ENCODE data around the gene MRGPRF.

- TF ChIP-seq, protein P1, sequence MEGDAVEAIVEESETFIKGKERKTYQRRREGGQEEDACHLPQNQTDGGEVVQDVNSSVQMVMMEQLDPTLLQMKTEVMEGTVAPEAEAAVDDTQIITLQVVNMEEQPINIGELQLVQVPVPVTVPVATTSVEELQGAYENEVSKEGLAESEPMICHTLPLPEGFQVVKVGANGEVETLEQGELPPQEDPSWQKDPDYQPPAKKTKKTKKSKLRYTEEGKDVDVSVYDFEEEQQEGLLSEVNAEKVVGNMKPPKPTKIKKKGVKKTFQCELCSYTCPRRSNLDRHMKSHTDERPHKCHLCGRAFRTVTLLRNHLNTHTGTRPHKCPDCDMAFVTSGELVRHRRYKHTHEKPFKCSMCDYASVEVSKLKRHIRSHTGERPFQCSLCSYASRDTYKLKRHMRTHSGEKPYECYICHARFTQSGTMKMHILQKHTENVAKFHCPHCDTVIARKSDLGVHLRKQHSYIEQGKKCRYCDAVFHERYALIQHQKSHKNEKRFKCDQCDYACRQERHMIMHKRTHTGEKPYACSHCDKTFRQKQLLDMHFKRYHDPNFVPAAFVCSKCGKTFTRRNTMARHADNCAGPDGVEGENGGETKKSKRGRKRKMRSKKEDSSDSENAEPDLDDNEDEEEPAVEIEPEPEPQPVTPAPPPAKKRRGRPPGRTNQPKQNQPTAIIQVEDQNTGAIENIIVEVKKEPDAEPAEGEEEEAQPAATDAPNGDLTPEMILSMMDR (IDR thresholded peaks at IDR 0.05; ENCODE audit: low read length), result no peak
- TF ChIP-seq EZH2phosphoT487 (IDR thresholded peaks at IDR 0.05; ENCODE audit: low read length), result no peak
- no peak for TF ChIP-seq EZH2 (optimal IDR thresholded peaks at IDR 0.05; ENCODE audit: low read depth, low read length)
These were observed 42.0 kb downstream of the MRGPRF start for GRCh38 chr11:68970921-68971636.

Measured in MM.1S (cell line).